GM23338 (cell line): Measurements from ENCODE around the gene GNG12. TPM values are rescaled to one million over a fixed set of nuclear protein-coding genes. Genes with fewer than 3 reads are reported as not detected.

Experiments used
- ATAC-seq: fragments of 200-7000 bp; cut with Tn5 transposase; 3 replicates; pipeline ENCODE4 v1.9.1; 2020
- DNase-seq: peaks from one replicate; pipeline ENCODE4 v3.0.0-alpha.2; 2015; ENCODE audit warnings: low spot score
- H2AFZ ChIP-seq: fragments of 200-600 bp; sonication (generic); 2 replicates; pipeline ENCODE4 v1.8.0; 2016; ENCODE audit warnings: antibody characterized with exemption, mild to moderate bottlenecking, moderate library complexity
- H3F3A ChIP-seq: fragments of 200-600 bp; sonication (generic); replicated peaks from 2 replicates; pipeline ENCODE4 v1.8.0; 2017; ENCODE audit warnings: antibody characterized with exemption, mixed run types, low read depth
- H3K27ac ChIP-seq: fragments of 200-600 bp; sonication (generic); 2 replicates; pipeline ENCODE4 v1.6.1; 2016; ENCODE audit warnings: low read depth
- H3K27me3 ChIP-seq: fragments of 200-600 bp; sonication (generic); 2 replicates; pipeline ENCODE4 v1.8.0; 2016; ENCODE audit warnings: mild to moderate bottlenecking, mixed run types, moderate library complexity; ENCODE audit not compliant: insufficient read depth
- H3K36me3 ChIP-seq: fragments of 200-600 bp; sonication (generic); 2 replicates; pipeline ENCODE4 v1.8.0; 2016; ENCODE audit warnings: mild to moderate bottlenecking; ENCODE audit not compliant: insufficient read depth
- H3K4me1 ChIP-seq: fragments of 200-600 bp; sonication (generic); 2 replicates; pipeline ENCODE4 v1.8.0; 2016; ENCODE audit warnings: mild to moderate bottlenecking, moderate library complexity; ENCODE audit not compliant: insufficient read depth
- H3K4me2 ChIP-seq: fragments of 200-600 bp; sonication (generic); 2 replicates; pipeline ENCODE4 v1.7.1; 2017; ENCODE audit warnings: mixed run types
- H3K4me3 ChIP-seq: fragments of 200-600 bp; sonication (generic); 2 replicates; pipeline ENCODE4 v1.6.1; 2016; ENCODE audit warnings: mixed run types
- H3K79me2 ChIP-seq: fragments of 200-600 bp; sonication (generic); replicated peaks from 2 replicates; pipeline ENCODE4 v1.8.0; 2017; ENCODE audit warnings: mild to moderate bottlenecking; ENCODE audit not compliant: insufficient read depth
- H3K9me2 ChIP-seq: fragments of 200-600 bp; sonication (generic); 2 replicates; pipeline ENCODE4 v1.8.0; 2017; ENCODE audit not compliant: insufficient read depth
- H4K20me1 ChIP-seq: fragments of 200-600 bp; sonication (generic); replicated peaks from 2 replicates; pipeline ENCODE4 v1.8.0; 2017; ENCODE audit warnings: mild to moderate bottlenecking; ENCODE audit not compliant: insufficient read depth
- H3K27ac Mint-ChIP-seq: 2 replicates; pipeline ENCODE4 v1.8.0; 2020; ENCODE audit warnings: inconsistent platforms, mild to moderate bottlenecking, moderate library complexity, mixed read lengths
- H3K27me3 Mint-ChIP-seq: 3 replicates; pipeline ENCODE4 v1.8.0; 2022; ENCODE audit warnings: low read depth, mild to moderate bottlenecking, moderate library complexity, mixed read lengths, inconsistent platforms; ENCODE audit not compliant: insufficient read depth, poor library complexity
- H3K36me3 Mint-ChIP-seq: 3 replicates; pipeline ENCODE4 v1.8.0; 2021; ENCODE audit warnings: low read depth, mild to moderate bottlenecking, inconsistent platforms, moderate library complexity, mixed read lengths
- H3K4me1 Mint-ChIP-seq: 3 replicates; pipeline ENCODE4 v1.8.0; 2020; ENCODE audit warnings: mild to moderate bottlenecking, inconsistent platforms, mixed read lengths
- H3K4me3 Mint-ChIP-seq: 3 replicates; pipeline ENCODE4 v1.8.0; 2021; ENCODE audit warnings: moderate library complexity, mild to moderate bottlenecking, inconsistent platforms, mixed read lengths
- H3K9me3 Mint-ChIP-seq: 3 replicates; pipeline ENCODE4 v1.8.0; 2020; ENCODE audit warnings: moderate library complexity, mild to moderate bottlenecking, inconsistent platforms, mixed read lengths
- ETS1 ChIP-seq: IDR thresholded peaks from 2 replicates; pipeline ENCODE4 v1.6.1; 2016; ENCODE audit warnings: antibody characterized with exemption
- EZH2 ChIP-seq: fragments of 200-600 bp; sonication (generic); IDR thresholded peaks from one replicate; pipeline ENCODE4 v1.8.0; 2017; ENCODE audit warnings: antibody characterized with exemption, mild to moderate bottlenecking, low read depth; ENCODE audit not compliant: unreplicated experiment
- EZH2phosphoT487 ChIP-seq: fragments of 200-600 bp; sonication (generic); IDR thresholded peaks from one replicate; pipeline ENCODE4 v1.8.1; 2018; ENCODE audit warnings: antibody characterized with exemption; ENCODE audit not compliant: unreplicated experiment
- ZNF114 ChIP-seq: fragments of 250-450 bp; sonication (Bioruptor Pico); IDR thresholded peaks from 2 replicates; pipeline ENCODE4 v1.5.0; 2020; ENCODE audit warnings: mild to moderate bottlenecking, moderate library complexity
- long read RNA-seq: library from polyadenylated mRNA; unstranded; transcript quantifications from one replicate; pipeline ENCODE4 v2.0.0, GENCODE V29; 2020; ENCODE audit not compliant: unreplicated experiment
- polyA plus RNA-seq: library from polyadenylated mRNA; unstranded; fragments of >200 nt; fragmentation: Nextera tagmentation; extraction: Ambion mirVana; gene quantifications from 2 replicates; pipeline ENCODE4 v1.2.1, GENCODE V29; 2016
- total RNA-seq: library from RNA; depleted of rRNA; stranded (reverse); fragments of >200 nt; shearing (Covaris generic); gene quantifications from 2 replicates; pipeline ENCODE4 v1.2.3, GENCODE V29; 2014; rRNA removed
- TF ChIP-seq, protein P1 (sequence below), 2 experiments: fragments of 200-600 bp in 1 of 2; sonication (generic) in 1 of 2; conservative IDR thresholded peaks; 2 replicates each; pipeline versions ENCODE4 v1.5.1 to v1.6.1; 2016 to 2017; ENCODE audit warnings: antibody characterized with exemption in 2 of 2, low read depth in 2 of 2, mild to moderate bottlenecking in 2 of 2, moderate library complexity in 1 of 2
- TF ChIP-seq, protein P2 (sequence below): IDR thresholded peaks from one replicate; pipeline ENCODE4 v1.6.1; 2018; ENCODE audit warnings: antibody characterized with exemption; ENCODE audit not compliant: unreplicated experiment

GNG12 gene
- 30.4 and 33.0 TPM in 2 replicates for total RNA-seq
- 12.7 and 13.4 TPM in 2 replicates for polyA plus RNA-seq
- long read RNA-seq, full-length matches to known transcripts: 9 of 9 reads
- long read RNA-seq, partial matches to known transcripts: 0 of 9 reads
- long read RNA-seq, other reads (novel, unspliced or antisense): 0 of 9 reads

- Mint-ChIP-seq H3K9me3 (no peaks in the 10 kb centered on the region), H3K4me3 (peak within 1 kb of the TSS; percentile 88), H3K27me3 (peaks cover 33% of the 10 kb centered on the region), H3K4me1 (peaks cover 30% of the 10 kb centered on the region), H3K27ac (no peak within 1 kb of the TSS), H3K36me3 (no peaks in the 10 kb centered on the region)
- Histone ChIP-seq H3K4me2 (peak within 1 kb of the TSS; percentile 100), H3K79me2 (peaks cover 27% of the 10 kb centered on the region), H2AFZ (peak within 1 kb of the TSS; percentile 84), H3K27ac (no peak within 1 kb of the TSS), H3K27me3 (peaks cover 47% of the 10 kb centered on the region), H3K36me3 (no peaks in the 10 kb centered on the region), H3K9me2 (peaks cover 5% of the 10 kb centered on the region; the same call in 1 of the 2 replicates), H3K4me1 (peaks cover 30% of the 10 kb centered on the region), H4K20me1 (no peaks in the 10 kb centered on the region), H3K4me3 (peak within 1 kb of the TSS; percentile 93), H3F3A (no peaks in the 10 kb centered on the region; the same call in 1 of the 2 replicates)
- ATAC-seq (peak; percentile 87), DNase-seq (peak; percentile 94)
- no peak for TF ChIP-seq ETS1
- TF ChIP-seq, protein P1, sequence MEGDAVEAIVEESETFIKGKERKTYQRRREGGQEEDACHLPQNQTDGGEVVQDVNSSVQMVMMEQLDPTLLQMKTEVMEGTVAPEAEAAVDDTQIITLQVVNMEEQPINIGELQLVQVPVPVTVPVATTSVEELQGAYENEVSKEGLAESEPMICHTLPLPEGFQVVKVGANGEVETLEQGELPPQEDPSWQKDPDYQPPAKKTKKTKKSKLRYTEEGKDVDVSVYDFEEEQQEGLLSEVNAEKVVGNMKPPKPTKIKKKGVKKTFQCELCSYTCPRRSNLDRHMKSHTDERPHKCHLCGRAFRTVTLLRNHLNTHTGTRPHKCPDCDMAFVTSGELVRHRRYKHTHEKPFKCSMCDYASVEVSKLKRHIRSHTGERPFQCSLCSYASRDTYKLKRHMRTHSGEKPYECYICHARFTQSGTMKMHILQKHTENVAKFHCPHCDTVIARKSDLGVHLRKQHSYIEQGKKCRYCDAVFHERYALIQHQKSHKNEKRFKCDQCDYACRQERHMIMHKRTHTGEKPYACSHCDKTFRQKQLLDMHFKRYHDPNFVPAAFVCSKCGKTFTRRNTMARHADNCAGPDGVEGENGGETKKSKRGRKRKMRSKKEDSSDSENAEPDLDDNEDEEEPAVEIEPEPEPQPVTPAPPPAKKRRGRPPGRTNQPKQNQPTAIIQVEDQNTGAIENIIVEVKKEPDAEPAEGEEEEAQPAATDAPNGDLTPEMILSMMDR (conservative IDR thresholded peaks at IDR 0.05; ENCODE audit: low read depth in 2 of 2): no peak
- TF ChIP-seq, protein P2, sequence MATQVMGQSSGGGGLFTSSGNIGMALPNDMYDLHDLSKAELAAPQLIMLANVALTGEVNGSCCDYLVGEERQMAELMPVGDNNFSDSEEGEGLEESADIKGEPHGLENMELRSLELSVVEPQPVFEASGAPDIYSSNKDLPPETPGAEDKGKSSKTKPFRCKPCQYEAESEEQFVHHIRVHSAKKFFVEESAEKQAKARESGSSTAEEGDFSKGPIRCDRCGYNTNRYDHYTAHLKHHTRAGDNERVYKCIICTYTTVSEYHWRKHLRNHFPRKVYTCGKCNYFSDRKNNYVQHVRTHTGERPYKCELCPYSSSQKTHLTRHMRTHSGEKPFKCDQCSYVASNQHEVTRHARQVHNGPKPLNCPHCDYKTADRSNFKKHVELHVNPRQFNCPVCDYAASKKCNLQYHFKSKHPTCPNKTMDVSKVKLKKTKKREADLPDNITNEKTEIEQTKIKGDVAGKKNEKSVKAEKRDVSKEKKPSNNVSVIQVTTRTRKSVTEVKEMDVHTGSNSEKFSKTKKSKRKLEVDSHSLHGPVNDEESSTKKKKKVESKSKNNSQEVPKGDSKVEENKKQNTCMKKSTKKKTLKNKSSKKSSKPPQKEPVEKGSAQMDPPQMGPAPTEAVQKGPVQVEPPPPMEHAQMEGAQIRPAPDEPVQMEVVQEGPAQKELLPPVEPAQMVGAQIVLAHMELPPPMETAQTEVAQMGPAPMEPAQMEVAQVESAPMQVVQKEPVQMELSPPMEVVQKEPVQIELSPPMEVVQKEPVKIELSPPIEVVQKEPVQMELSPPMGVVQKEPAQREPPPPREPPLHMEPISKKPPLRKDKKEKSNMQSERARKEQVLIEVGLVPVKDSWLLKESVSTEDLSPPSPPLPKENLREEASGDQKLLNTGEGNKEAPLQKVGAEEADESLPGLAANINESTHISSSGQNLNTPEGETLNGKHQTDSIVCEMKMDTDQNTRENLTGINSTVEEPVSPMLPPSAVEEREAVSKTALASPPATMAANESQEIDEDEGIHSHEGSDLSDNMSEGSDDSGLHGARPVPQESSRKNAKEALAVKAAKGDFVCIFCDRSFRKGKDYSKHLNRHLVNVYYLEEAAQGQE: no peak
These were observed at the start of gene GNG12 for GRCh38 chr1:67832737-67833601. Gene GNG12 (minus strand): TSS chr1:67833467. CDS start chr1:67707686, 125,781 bp downstream.

GRCh38 chr1:67882196-67882958 lies 49.1 kb upstream of the GNG12 start:
- H3K4me1 Mint-ChIP-seq: no peaks in the 10 kb centered on the region
- Histone ChIP-seq H2AFZ (no peak overlapping the region), H3K4me2 (no peak overlapping the region), H3K36me3 (no peaks in the 10 kb centered on the region), H3K4me1 (no peaks in the 10 kb centered on the region), H3F3A (no peaks in the 10 kb centered on the region), H3K27me3 (no peaks in the 10 kb centered on the region), H3K9me2 (no peaks in the 10 kb centered on the region), H3K4me3 (no peak overlapping the region), H3K27ac (no peak overlapping the region), H4K20me1 (no peaks in the 10 kb centered on the region), H3K79me2 (no peaks in the 10 kb centered on the region)
- DNase-seq: no peak
- no peaks in the 10 kb centered on the region for H3K36me3 Mint-ChIP-seq
- no peak overlapping the region for H3K4me3 Mint-ChIP-seq
- H3K9me3 Mint-ChIP-seq: no peaks in the 10 kb centered on the region
- ATAC-seq: no peak
- no peak overlapping the region for H3K27ac Mint-ChIP-seq
- H3K27me3 Mint-ChIP-seq: peaks cover 2% of the 10 kb centered on the region
- TF ChIP-seq, protein P2: no peak
- TF ChIP-seq EZH2phosphoT487 (no peak), EZH2 (no peak), ZNF114 (no peak)
- TF ChIP-seq, protein P1 (conservative IDR thresholded peaks at IDR 0.05; ENCODE audit: low read depth in 2 of 2): no peak
